Uterus (tissue), 4 donors: ENCODE measurements around the gene PRXL2C. TPM values are rescaled to one million over a fixed set of nuclear protein-coding genes. Genes with fewer than 3 reads are reported as not detected.
"Not testable (repeated sequence)": the region's sequence is repeated elsewhere in the genome, so short reads cannot be mapped to it uniquely, and the experiment has no call there.

ENCODE experiments used
- DNase-seq, 2 donors: peaks; one replicate each; pipeline ENCODE4 v3.0.0-alpha.2; 2019 to 2020
- H3K27ac ChIP-seq, 2 donors: fragments of 200-600 bp; sonication (generic); 1 replicate in 1 of 2; 2 replicates in 1 of 2; pipeline ENCODE4 v1.5.1; 2016 to 2018
- H3K27me3 ChIP-seq, 2 donors: fragments of 200-600 bp; sonication (generic); one replicate each; pipeline ENCODE4 v1.5.1; 2018 to 2019; ENCODE audit warnings: control low read depth in 1 of 2
- H3K36me3 ChIP-seq, 2 donors: fragments of 200-600 bp; sonication (generic); one replicate each; pipeline ENCODE4 v1.5.1; 2019; ENCODE audit warnings: control low read depth in 1 of 2
- H3K4me1 ChIP-seq, 2 donors: fragments of 200-600 bp; sonication (generic); one replicate each; pipeline ENCODE4 v1.5.1; 2018 to 2019; ENCODE audit warnings: control low read depth in 1 of 2
- H3K4me3 ChIP-seq, 2 donors: fragments of 200-600 bp; sonication (generic); 1 replicate in 1 of 2; 2 replicates in 1 of 2; pipeline ENCODE4 v1.5.1; 2018 to 2019; ENCODE audit warnings: mild to moderate bottlenecking in 1 of 2
- H3K9me3 ChIP-seq, 2 donors: fragments of 200-600 bp; sonication (generic); one replicate each; pipeline ENCODE4 v1.5.1; 2019; ENCODE audit warnings: control low read depth in 1 of 2
- POLR2A ChIP-seq, 2 donors: fragments of 450-650 bp; IDR thresholded peaks; one replicate each; pipeline ENCODE4 v1.6.1; 2016; ENCODE audit warnings: antibody characterized with exemption in 2 of 2, mild to moderate bottlenecking in 1 of 2, moderate library complexity in 1 of 2
- intact Hi-C: fragments of 100-400 bp; cut with DNase I; formaldehyde crosslinking; loops from one replicate; pipeline ENCODE4 v1.15.1; 2023; ENCODE audit warnings: low total_unique reads
- total RNA-seq, 4 donors: library from RNA; depleted of rRNA in 3 of 4; stranded (reverse); fragments of >200 nt in 3 of 4; gene quantifications; one replicate each; pipeline versions ENCODE4 v1.1.0 to v1.2.4, GENCODE V29; 2014 to 2023
- TF ChIP-seq, protein P1 (sequence below), 4 experiments: fragments of 200-600 bp in 2 of 4; fragments of 450-650 bp in 2 of 4; sonication (generic) in 2 of 4; IDR thresholded peaks; one replicate each; pipeline ENCODE4 v1.5.1; 2016 to 2019; ENCODE audit warnings: antibody characterized with exemption in 4 of 4, mild to moderate bottlenecking in 2 of 4, moderate library complexity in 1 of 4
- donor health status: DM: yes; HTN: yes; CAD: no.

Gene PRXL2C
- total RNA-seq, 4 donors from 2014 or later = 8.5 to 24.7 (median 19.8) TPM

DNA sequence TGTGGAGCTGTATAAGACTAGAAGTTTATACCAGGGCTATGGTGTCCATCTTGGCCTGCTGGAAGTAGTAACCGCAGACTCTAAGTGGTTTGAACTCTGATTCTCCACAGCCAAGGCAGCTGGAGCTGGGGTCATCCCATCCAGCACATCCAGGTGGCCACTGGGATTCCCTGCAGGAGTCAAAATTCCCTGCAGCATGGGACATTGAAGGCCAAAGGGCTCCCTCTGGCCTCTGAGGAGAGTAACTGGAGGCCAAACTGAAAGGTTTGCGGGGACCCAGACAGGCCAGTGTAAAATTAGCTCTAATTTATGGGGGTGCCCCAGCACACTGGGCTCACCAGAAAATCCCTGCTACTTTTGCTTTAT is 12.2 kb upstream of the PRXL2C start:
- no peak for DNase-seq
- no peaks in the 10 kb centered on the region for H3K27me3 ChIP-seq
- H3K27ac ChIP-seq = no peak overlapping the region
- H3K9me3 ChIP-seq = no peaks in the 10 kb centered on the region
- H3K4me3 ChIP-seq = no peak overlapping the region
- TF ChIP-seq POLR2A (IDR thresholded peaks at IDR 0.05) = no peak
- TF ChIP-seq, protein P1, sequence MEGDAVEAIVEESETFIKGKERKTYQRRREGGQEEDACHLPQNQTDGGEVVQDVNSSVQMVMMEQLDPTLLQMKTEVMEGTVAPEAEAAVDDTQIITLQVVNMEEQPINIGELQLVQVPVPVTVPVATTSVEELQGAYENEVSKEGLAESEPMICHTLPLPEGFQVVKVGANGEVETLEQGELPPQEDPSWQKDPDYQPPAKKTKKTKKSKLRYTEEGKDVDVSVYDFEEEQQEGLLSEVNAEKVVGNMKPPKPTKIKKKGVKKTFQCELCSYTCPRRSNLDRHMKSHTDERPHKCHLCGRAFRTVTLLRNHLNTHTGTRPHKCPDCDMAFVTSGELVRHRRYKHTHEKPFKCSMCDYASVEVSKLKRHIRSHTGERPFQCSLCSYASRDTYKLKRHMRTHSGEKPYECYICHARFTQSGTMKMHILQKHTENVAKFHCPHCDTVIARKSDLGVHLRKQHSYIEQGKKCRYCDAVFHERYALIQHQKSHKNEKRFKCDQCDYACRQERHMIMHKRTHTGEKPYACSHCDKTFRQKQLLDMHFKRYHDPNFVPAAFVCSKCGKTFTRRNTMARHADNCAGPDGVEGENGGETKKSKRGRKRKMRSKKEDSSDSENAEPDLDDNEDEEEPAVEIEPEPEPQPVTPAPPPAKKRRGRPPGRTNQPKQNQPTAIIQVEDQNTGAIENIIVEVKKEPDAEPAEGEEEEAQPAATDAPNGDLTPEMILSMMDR (IDR thresholded peaks at IDR 0.05) = no peak
- H3K4me1 ChIP-seq = no peaks in the 10 kb centered on the region
- no peaks in the 10 kb centered on the region for H3K36me3 ChIP-seq
- intact Hi-C loops = loop anchor here (10.0 kb wide), 1 partner anchor 343 kb away; no protein-coding TSS in a partner anchor

DNA sequence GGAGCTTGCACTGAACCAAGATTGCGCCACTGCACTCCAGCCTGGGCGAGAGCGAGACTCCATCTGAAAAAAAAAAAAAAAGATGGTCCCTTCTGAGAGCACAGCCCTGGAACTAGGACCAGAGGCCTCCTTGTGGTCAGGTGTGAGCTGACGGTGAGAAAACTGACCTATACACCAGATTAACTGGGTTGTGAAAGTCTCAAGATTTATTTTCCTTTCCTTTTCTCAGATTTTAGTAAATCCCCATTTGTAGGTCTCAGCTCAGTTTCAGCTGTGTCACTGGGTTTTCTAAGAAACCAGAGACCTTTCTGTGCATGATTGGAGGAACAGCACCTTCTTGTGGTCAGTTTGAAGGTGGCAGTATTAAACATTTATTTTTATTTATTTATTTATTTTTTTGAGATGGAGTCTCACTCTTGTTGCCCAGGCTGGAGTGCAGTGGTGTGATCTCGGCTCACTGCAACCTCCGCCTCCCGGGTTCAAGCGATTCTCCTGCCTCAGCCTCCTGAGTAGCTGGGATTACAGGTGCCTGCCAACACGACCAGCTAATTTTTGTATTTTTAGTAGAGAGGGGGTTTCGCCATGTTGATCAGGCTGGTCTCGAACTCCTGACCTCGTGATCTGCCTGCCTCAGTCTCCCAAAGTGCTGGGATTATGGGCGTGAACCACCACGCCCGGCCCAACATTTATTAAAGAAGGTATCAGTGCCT is 11.7 kb upstream of the PRXL2C start:
- not testable (repeated sequence) for H3K27me3 ChIP-seq, H3K4me1 ChIP-seq, DNase-seq, H3K27ac ChIP-seq, H3K36me3 ChIP-seq, H3K9me3 ChIP-seq, H3K4me3 ChIP-seq
- TF ChIP-seq, protein P1 (IDR thresholded peaks at IDR 0.05) = peak; percentile 59 to 73 (median 68)
- intact Hi-C loops = loop anchor here (10.0 kb wide), 1 partner anchor 342 kb away; no protein-coding TSS in a partner anchor

DNA sequence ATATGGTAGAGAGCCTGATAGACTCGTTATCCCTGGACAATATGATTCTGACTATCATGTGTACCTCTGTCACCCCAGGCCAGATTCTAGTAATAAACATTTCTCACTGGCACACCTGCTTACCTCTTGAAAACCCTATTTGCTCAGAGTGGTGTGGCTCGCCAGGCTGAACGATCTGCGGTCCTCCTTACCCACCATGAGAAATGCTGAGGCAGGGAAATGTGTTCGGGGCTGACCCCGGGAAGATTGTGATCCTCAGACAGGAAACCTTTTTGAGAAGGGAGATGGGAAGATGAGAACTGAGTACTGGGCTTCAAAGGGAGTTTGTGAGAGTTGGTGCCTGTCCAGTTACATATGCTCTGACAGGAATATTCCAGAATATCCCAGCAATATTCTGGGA is 10.7 kb upstream of the PRXL2C start:
- Histone ChIP-seq H3K9me3 (no peaks in the 10 kb centered on the region), H3K4me3 (no peak overlapping the region), H3K27me3 (no peaks in the 10 kb centered on the region), H3K4me1 (no peaks in the 10 kb centered on the region), H3K27ac (no peak overlapping the region), H3K36me3 (no peaks in the 10 kb centered on the region)
- no peak for TF ChIP-seq POLR2A (IDR thresholded peaks at IDR 0.05)
- TF ChIP-seq, protein P1 (IDR thresholded peaks at IDR 0.05) = no peak
- intact Hi-C loops = loop anchor here (10.0 kb wide), 1 partner anchor 341 kb away; no protein-coding TSS in a partner anchor
- no peak for DNase-seq

DNA sequence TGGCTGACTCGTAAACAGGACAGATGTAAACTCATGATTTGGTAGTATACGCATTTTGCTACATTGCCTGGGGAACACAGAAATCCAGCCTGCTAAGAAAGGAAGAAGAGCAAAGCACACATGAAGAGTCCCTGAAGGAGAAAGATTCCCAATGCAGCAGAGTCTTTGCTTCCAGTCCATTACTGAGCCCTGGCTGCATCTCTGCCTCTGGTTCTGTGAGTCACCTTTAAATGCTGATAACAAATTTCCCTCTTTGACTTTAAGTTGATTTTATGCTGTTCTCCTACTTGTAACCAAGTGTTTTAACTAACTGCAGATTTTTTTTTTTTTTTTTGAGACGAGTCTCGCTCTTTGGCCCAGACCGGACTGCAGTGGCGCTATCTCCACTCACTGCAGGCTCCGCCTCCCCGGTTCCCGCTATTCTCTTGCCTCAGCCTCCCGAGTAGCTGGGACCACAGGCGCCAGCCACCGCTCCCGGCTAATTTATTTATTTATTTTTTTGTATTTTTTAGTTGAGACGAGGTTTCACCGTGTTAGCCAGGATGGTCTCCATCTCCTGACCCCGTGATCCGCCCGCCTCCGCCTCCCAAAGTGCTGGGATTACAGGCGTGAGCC is 8.5 kb upstream of the PRXL2C start:
- Histone ChIP-seq H3K27ac (no peak overlapping the region), H3K9me3 (no peaks in the 10 kb centered on the region), H3K4me1 (no peaks in the 10 kb centered on the region), H3K27me3 (no peaks in the 10 kb centered on the region), H3K36me3 (no peaks in the 10 kb centered on the region), H3K4me3 (no peak overlapping the region)
- intact Hi-C loops = loop anchor here (10.0 kb wide), 1 partner anchor 339 kb away; no protein-coding TSS in a partner anchor
- DNase-seq = no peak
- no peak for TF ChIP-seq POLR2A (IDR thresholded peaks at IDR 0.05)
- TF ChIP-seq, protein P1 (IDR thresholded peaks at IDR 0.05) = no peak

DNA sequence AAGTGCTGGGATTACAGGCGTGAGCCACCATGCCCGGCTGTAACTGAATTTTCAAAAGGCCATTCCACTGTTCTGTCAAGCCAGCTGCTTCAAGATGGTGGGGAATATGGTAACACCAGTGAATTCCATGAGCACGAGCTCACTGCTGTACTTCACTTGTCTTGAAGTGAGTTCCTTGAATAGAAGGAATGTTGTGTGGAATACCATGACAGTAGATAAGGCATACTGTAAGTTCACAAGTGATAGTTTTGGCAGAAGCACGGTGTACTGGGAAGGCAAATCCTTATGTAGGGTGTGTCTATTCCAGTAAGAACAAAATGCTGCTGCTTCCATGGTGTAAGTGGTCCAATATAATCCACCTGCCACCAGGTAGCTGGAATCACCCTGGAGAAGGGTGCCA is 6.6 kb upstream of the PRXL2C start:
- Histone ChIP-seq H3K4me3 (no peak overlapping the region), H3K9me3 (no peaks in the 10 kb centered on the region), H3K36me3 (no peaks in the 10 kb centered on the region), H3K4me1 (no peaks in the 10 kb centered on the region), H3K27ac (no peak overlapping the region), H3K27me3 (no peaks in the 10 kb centered on the region)
- DNase-seq = no peak
- intact Hi-C loops = loop anchor here (10.0 kb wide), 1 partner anchor 337 kb away; no protein-coding TSS in a partner anchor
- TF ChIP-seq POLR2A (IDR thresholded peaks at IDR 0.05) = no peak
- TF ChIP-seq, protein P1 (IDR thresholded peaks at IDR 0.05) = no peak
